Endothelial cell of umbilical vein (primary cell): ENCODE results near the gene GDE1.

Source experiments
- CTCF ChIP-seq, 2 donors: IDR thresholded peaks; 1 replicate in 1 of 2; 2 replicates in 1 of 2; pipeline ENCODE4 v1.5.1; 2011; ENCODE audit warnings: low read length in 2 of 2, mild to moderate bottlenecking in 2 of 2, moderate library complexity in 2 of 2, control low read depth in 1 of 2, inconsistent platforms in 1 of 2, low read depth in 1 of 2; ENCODE audit not compliant: insufficient read depth in 1 of 2; ENCODE audit errors: extremely low read depth in 1 of 2
- EZH2 ChIP-seq: IDR thresholded peaks from 2 replicates; pipeline ENCODE4 v1.6.1; 2012; ENCODE audit warnings: borderline replicate concordance, low read depth, mild to moderate bottlenecking, moderate library complexity, low read length, inconsistent platforms; ENCODE audit not compliant: severe bottlenecking
- MYC ChIP-seq: IDR thresholded peaks from one replicate; pipeline ENCODE4 v1.6.1; 2011; ENCODE audit warnings: mild to moderate bottlenecking, low read depth, low read length
- POLR2A ChIP-seq: IDR thresholded peaks from 2 replicates; pipeline ENCODE4 v1.6.1; 2012; ENCODE audit warnings: low read depth, mild to moderate bottlenecking, control low read depth, low read length
- POLR2AphosphoS5 ChIP-seq: IDR thresholded peaks from 2 replicates; pipeline ENCODE4 v1.6.1; 2012; ENCODE audit warnings: low read depth, mild to moderate bottlenecking, control low read depth, low read length, moderate library complexity; ENCODE audit not compliant: insufficient read depth

DNA sequence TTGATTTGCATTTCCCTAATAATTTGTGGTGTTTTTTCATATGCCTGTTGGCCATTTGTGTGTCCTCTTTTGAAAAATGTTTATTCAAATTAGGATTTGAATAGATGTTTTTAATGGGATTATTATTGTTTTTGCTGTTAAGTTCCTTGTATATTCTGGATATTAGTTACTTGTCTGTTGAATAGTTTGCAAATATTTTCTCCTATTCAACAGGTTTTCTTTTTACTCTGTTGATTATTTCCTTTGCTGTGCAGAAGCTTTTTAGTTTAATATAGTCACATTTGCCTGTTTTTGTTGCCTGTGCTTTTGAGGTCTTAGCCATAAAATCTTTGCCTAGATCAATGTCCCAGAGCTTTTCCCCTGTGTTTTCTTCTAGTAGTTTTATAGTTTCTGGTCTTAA lies 9.6 kb downstream of the GDE1 start:
- no peak for TF ChIP-seq POLR2A
- no peak for TF ChIP-seq EZH2
- TF ChIP-seq MYC: no peak
- TF ChIP-seq CTCF (IDR thresholded peaks at IDR 0.05; ENCODE audit: extremely low read depth in 1 of 2, insufficient read depth in 1 of 2, low read depth in 1 of 2, low read length in 2 of 2): no peak
- no peak for TF ChIP-seq POLR2AphosphoS5
